Neutrophil (primary cell): ENCODE measurements around the gene SDHAF2.

Experiments
- H3K27ac ChIP-seq: fragments of 200-600 bp; sonication (generic); 2 replicates; pipeline ENCODE4 v1.5.1; 2016; ENCODE audit warnings: mild to moderate bottlenecking, moderate library complexity
- H3K27me3 ChIP-seq: fragments of 200-600 bp; sonication (generic); 2 replicates; pipeline ENCODE4 v1.6.0; 2016; ENCODE audit warnings: mild to moderate bottlenecking
- H3K36me3 ChIP-seq: fragments of 200-600 bp; sonication (generic); 2 replicates; pipeline ENCODE4 v1.5.1; 2017
- H3K4me1 ChIP-seq, 2 experiments: fragments of 200-600 bp in 1 of 2; sonication (generic) in 1 of 2; 1 replicate in 1 of 2; 2 replicates in 1 of 2; pipeline versions ENCODE4 v1.5.1 to v1.6.1; 2013 to 2016; ENCODE audit warnings: low read depth in 1 of 2, low read length in 1 of 2, mild to moderate bottlenecking in 1 of 2, moderate library complexity in 1 of 2; ENCODE audit not compliant: control insufficient read depth in 1 of 2, insufficient read depth in 1 of 2
- H3K4me3 ChIP-seq, 2 experiments: fragments of 200-600 bp in 1 of 2; sonication (generic) in 1 of 2; 1 replicate in 1 of 2; 2 replicates in 1 of 2; pipeline ENCODE4 v1.5.1; 2013 to 2016; ENCODE audit warnings: low read depth in 1 of 2, low read length in 1 of 2, mild to moderate bottlenecking in 1 of 2, moderate library complexity in 1 of 2
- H3K9me3 ChIP-seq: fragments of 200-600 bp; sonication (generic); 2 replicates; pipeline ENCODE4 v1.5.1; 2016
- CTCF ChIP-seq: fragments of 200-600 bp; sonication (generic); IDR thresholded peaks from 2 replicates; pipeline ENCODE4 v1.5.1; 2016; ENCODE audit warnings: antibody characterized with exemption

SDHAF2 gene

GRCh38 chr11:61495801-61496601, 66.1 kb downstream of the SDHAF2 start:
- Histone ChIP-seq H3K27ac (no peak overlapping the region), H3K9me3 (no peaks in the 10 kb centered on the region), H3K4me1 (no peaks in the 10 kb centered on the region), H3K27me3 (no peaks in the 10 kb centered on the region), H3K4me3 (no peak overlapping the region), H3K36me3 (no peaks in the 10 kb centered on the region)
- TF ChIP-seq CTCF, result no peak
